Activated CD4-positive, alpha-beta T cell treated with anti-CD3 and anti-CD28 coated beads, Interleukin-2, Interleukin-6, amounts not matched to agents 100 ng/mL and 50 ng/mL, durations not matched to agents 16 hours and 8 hours (primary cell): ENCODE measurements around the gene SERPINB3.
"Not testable (repeated sequence)": the region's sequence is repeated elsewhere in the genome, so short reads cannot be mapped to it uniquely, and the experiment has no call there.

Experiments
- DNase-seq: peaks from one replicate; pipeline ENCODE4 v3.0.0-alpha.2; 2020

SERPINB3 gene

DNA sequence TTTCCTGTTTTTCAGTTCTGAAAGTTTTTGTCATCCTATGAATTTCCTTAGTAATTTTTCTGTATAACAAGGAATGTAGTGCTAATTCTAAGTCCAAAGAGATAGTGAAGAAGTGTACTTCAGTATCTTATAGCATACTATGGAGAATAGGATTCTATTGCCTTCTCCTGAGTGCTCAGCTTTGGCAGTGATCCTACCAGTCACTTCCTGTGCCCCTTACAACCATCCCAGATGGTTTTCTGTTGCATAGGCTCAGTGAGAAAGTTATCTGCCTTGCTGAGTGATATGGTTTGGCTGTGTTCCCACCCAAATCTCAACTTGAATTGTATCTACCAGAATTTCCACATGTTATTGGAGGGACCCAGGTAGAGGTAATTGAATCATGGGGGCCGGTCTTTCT lies 17.0 kb downstream of the SERPINB3 start:
- DNase-seq = not testable (repeated sequence)

GRCh38 chr18:63644142-63644541 lies 17.6 kb downstream of the SERPINB3 start, which contains the start of gene SERPINB4:
SERPINB4 (minus strand) TSS chr18:63644256; CDS start chr18:63643577, 679 bp downstream.
- not testable (repeated sequence) for DNase-seq

- DNase-seq = not testable (repeated sequence)
Observed at GRCh38 chr18:63642668-63643356, 18.9 kb downstream of the SERPINB3 start.

DNA sequence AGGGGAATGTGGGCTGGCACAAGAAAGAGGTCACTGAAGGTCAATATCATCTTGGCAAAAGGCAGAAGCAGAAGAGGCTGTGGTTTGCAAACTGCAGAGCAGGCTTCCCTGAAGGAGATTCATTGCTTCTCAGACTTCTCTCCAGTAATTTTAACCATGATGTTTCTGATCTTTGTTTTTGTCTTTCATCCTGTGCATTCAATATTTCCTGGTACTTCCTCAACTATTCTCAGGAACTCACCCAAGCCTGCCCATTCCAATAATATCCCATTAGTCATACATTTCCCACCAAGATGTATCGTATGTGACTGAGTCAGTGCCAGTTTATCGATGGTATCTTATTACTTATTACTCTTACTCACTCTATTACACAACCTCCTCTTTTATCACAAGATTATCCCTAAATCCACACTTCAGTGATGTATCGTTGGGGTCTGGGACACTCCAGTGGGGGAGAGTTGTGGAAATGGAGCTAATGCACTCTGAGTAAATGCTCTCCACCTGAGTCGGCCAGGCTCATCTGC lies 20.5 kb downstream of the SERPINB3 start:
- DNase-seq = not testable (repeated sequence)

DNA sequence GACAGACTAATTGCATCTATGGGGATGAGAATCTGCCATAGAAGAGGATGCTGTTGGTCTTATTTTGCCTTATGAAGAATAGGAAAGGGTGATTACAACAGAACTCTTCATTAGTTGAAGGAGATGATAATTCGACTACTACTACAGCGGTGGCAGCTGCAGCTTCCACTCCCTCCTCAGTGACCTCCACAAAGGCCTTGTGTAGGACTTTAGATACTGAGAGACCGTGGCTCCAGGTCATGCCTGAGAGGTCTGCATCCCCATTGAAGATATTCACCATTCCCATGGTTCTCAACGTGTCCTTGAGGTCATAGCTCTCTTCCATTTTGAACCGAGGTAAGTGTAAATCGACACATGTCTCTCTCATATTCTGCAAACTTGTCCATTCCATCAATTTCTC lies 24.0 kb downstream of the SERPINB3 start:
- DNase-seq = no peak

DNA sequence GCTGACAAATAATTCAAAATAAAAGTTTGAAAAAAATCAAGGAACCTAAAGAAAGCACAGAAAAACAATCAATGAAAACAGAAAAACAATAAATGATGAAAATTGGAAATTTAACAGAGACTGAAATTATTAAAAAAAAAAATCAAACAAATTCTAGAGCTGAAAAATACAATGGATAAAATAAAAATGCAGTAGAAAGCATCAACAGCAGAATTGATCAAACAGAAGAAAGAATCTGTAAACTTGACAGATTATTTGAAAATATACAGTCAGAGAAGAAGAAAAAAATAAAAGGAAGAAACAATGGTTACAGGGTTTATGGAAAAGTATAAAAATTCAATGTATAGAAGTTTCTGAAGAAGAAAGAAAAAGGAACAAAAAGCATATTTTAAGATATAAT lies 33.9 kb downstream of the SERPINB3 start:
- no peak for DNase-seq

GRCh38 chr18:63626431-63626830 lies 35.3 kb downstream of the SERPINB3 start:
- DNase-seq = no peak

DNA sequence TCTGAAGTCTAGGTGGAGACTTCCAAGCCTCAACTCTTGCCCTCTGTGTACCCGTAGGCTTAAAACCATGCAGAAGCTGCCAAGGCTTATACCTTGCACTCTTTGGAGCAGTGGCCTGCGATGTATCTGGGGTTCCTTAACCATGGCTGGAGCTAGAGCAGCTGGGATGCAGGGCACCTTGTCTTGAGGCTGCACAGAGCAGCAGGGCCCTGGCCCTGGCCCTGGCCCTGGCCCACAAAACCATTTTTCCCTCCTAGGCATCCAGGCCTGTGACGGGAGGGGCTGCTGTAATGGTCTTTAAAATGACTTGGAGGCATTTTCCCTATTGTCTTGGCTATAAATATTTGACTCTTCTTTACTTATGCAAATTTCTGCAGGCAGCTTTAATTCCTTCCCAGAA lies 36.8 kb downstream of the SERPINB3 start:
- DNase-seq = no peak

DNA sequence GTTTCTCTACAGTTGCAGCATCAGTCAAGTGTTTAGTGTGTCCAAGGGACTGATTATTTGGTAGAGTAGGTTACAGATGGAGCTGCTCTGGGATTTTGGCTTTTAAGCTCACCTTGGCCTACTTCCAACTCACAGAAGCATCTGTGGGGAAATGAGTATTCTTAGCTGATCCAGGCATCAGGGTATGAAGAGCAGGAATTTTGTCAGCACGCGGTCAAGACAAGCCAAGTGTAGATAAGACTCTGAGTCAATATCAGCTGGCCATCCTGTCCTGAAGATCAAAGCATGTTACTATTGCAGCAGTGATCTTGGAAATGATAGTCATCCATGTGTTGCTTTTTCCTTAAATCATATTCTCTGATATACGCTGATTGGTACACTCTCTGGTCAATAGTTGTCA lies 42.0 kb downstream of the SERPINB3 start:
- no peak for DNase-seq

DNA sequence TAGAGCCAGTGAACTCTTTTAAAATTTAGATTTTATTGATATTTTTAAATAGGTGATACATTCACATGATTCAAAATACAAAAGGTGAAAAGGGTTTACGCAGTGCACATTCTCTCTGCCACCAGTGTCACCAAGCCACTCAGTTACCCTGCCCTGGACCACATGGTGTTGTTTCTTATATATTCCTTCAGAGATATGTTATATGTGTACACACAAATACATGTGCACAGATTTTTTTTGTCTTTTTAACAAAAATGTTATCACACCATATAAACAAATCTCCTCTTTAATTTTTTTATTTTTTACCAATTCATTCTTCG lies 43.8 kb downstream of the SERPINB3 start:
- no peak for DNase-seq

- no peak for DNase-seq
Observed at GRCh38 chr18:63617049-63617914, 44.4 kb downstream of the SERPINB3 start.

DNA sequence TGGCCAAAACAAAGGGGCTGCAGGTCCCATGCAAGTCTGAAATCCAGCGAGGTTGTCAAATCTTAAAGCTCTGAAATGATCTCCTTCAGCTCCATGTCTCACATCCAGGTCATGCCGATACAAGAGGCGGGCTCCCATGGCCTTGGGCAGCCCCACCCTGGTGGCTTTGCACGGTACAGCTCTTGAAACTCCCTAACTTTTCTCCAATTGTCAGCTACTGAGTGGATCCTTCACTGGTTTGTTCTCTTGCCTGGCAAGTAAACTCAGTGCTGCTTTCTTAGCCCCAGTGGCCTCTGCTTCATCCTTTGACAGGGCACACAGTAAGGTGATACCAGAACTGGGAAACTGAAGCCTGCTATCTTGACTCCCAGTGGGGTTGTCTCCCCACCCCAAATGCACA lies 48.3 kb downstream of the SERPINB3 start:
- DNase-seq = no peak

DNA sequence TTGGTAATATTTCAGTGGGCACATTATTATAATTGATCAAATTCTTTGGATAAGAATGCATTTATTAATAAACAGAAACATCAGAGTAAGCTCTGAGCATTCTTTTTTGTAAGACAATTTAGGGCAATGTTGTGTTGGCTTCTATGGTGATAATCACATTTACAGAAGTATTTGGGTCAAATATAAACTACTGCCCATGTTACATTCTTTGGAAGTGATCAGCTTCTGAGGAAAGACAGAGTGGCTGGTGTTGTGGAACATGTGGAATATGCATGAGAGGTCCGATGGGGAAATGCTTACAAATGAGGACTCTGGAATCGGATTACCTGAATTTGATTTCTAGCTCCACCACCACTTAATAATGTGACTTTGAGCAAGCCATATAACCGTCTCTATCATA lies 55.2 kb downstream of the SERPINB3 start:
- no peak for DNase-seq
